D721Med (cell line): ENCODE results near the gene RCC2.
"Not testable (repeated sequence)": the region's sequence is repeated elsewhere in the genome, so short reads cannot be mapped to it uniquely, and the experiment has no call there.

Experiments
- DNase-seq: peaks from one replicate; pipeline ENCODE4 v3.0.0; 2011; ENCODE audit warnings: low spot score; ENCODE audit not compliant: insufficient read length
- FAIRE-seq: peaks from 2 replicates; lab custom pipeline; 2011; peaks lifted over from hg19 to GRCh38; lab: Jason Lieb, UNC
- CTCF ChIP-seq: IDR thresholded peaks from 2 replicates; pipeline ENCODE4 v1.5.1; 2012; ENCODE audit warnings: mild to moderate bottlenecking, control low read depth; ENCODE audit not compliant: insufficient read depth; ENCODE audit errors: missing control alignments

RCC2 gene

GRCh38 chr1:17471393-17471792, 31.9 kb upstream of the RCC2 start:
- DNase-seq: no peak

GRCh38 chr1:17470021-17470799, 30.7 kb upstream of the RCC2 start:
- no peak for DNase-seq
- no peak for TF ChIP-seq CTCF
- FAIRE-seq: no peak

More at GRCh38 chr1:17471393-17471792, 31.9 kb upstream of the RCC2 start:
- TF ChIP-seq CTCF: no peak
- no peak for FAIRE-seq

GRCh38 chr1:17468357-17469265, 29.1 kb upstream of the RCC2 start:
- DNase-seq, FAIRE-seq: not testable (repeated sequence)

GRCh38 chr1:17466359-17466758, 26.9 kb upstream of the RCC2 start:
- no peak for TF ChIP-seq CTCF
- DNase-seq (no peak), FAIRE-seq (no peak)

- DNase-seq: no peak
- no peak for FAIRE-seq
- no peak for TF ChIP-seq CTCF
Measured at GRCh38 chr1:17465228-17465627, 25.8 kb upstream of the RCC2 start.

GRCh38 chr1:17463991-17464390, 24.5 kb upstream of the RCC2 start:
- FAIRE-seq (no peak), DNase-seq (no peak)
- TF ChIP-seq CTCF: no peak

DNA sequence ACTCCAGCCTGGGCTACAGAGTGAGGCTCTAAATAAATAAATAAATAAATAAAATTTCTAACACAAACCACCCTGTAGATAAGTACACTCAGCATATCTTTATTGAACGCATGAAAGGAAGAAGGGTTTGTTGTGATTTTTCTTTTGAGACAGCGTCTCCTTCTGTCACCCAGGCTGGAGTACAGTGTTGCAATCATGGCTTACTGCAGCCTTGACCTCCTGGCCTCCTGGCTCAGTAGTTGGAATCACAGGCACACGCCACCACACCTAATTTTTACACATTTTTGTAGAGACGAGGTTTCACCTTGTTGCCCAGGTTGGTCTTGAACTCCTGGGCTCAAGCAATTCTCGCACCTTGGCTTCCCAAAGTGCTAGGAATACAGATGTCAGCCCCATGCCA, 23.2 kb upstream of the RCC2 start:
- TF ChIP-seq CTCF: no peak
- no peak for FAIRE-seq

More for the DNA sequence above, 23.2 kb upstream of the RCC2 start:
- DNase-seq: no peak
